GM10266 (cell line): ENCODE measurements around the gene C19orf12.

Experiments used
- DNase-seq: peaks from one replicate; pipeline ENCODE4 v3.0.0; 2012; ENCODE audit errors: extremely low spot score
- TF ChIP-seq, protein P1 (sequence below): IDR thresholded peaks from 2 replicates; pipeline ENCODE4 v1.5.1; 2012; ENCODE audit warnings: mild to moderate bottlenecking, low read depth; ENCODE audit not compliant: control insufficient read depth, insufficient read depth; ENCODE audit errors: missing control alignments

Gene C19orf12

DNA sequence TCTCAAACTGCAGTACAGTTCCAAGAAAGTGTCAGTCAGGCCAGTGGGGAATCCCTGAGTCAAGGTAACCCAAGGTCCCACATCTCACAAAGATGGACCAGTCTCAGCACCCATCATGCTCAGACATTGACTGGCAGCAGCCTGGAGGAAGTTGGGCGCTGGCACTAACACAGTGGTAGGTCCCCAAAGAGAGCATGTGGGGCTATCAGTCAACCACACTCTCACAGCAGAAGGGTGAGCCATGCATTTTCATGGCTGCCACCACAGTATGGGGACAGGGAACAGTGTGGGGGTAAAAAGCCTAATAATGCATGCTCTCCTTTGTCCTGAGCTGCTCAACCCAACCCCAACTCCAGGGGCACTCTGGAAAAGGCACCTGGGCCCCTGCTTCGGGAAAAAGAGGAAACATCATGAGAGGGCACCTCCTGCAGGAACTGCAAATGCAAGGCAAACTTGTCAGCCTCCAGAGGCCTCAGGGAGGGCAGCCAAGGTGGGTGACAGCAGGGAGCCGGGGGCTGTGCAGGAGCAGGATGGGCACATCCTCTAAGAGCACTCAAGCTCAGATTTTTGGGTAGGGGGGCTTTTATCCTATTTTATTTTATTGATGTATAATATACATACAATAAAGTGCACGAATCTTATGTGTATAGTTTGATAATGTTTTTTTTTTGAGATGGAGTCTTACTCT, 59.3 kb downstream of the C19orf12 start:
- TF ChIP-seq, protein P1, sequence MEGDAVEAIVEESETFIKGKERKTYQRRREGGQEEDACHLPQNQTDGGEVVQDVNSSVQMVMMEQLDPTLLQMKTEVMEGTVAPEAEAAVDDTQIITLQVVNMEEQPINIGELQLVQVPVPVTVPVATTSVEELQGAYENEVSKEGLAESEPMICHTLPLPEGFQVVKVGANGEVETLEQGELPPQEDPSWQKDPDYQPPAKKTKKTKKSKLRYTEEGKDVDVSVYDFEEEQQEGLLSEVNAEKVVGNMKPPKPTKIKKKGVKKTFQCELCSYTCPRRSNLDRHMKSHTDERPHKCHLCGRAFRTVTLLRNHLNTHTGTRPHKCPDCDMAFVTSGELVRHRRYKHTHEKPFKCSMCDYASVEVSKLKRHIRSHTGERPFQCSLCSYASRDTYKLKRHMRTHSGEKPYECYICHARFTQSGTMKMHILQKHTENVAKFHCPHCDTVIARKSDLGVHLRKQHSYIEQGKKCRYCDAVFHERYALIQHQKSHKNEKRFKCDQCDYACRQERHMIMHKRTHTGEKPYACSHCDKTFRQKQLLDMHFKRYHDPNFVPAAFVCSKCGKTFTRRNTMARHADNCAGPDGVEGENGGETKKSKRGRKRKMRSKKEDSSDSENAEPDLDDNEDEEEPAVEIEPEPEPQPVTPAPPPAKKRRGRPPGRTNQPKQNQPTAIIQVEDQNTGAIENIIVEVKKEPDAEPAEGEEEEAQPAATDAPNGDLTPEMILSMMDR = no peak
- DNase-seq = no peak

DNA sequence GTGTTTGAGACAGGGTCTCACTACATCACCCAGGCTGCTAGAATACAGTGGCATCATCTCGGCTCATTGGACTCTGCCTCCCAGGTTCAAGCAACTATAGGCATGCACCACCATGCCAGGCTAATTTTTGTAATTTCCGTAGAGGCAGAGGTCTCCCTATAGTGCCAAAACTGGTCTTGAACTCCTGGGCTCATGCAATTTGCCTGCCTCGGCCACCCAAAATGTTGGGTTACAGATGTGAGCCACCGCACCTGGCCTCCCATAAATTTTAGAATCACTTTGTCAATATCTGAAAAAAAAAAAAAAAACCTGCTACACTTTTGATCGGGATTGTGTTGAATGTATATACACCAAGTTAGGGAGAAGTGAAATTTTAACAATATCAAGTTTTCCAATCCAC, 61.7 kb downstream of the C19orf12 start:
- DNase-seq = no peak
- TF ChIP-seq, protein P1 = no peak

DNA sequence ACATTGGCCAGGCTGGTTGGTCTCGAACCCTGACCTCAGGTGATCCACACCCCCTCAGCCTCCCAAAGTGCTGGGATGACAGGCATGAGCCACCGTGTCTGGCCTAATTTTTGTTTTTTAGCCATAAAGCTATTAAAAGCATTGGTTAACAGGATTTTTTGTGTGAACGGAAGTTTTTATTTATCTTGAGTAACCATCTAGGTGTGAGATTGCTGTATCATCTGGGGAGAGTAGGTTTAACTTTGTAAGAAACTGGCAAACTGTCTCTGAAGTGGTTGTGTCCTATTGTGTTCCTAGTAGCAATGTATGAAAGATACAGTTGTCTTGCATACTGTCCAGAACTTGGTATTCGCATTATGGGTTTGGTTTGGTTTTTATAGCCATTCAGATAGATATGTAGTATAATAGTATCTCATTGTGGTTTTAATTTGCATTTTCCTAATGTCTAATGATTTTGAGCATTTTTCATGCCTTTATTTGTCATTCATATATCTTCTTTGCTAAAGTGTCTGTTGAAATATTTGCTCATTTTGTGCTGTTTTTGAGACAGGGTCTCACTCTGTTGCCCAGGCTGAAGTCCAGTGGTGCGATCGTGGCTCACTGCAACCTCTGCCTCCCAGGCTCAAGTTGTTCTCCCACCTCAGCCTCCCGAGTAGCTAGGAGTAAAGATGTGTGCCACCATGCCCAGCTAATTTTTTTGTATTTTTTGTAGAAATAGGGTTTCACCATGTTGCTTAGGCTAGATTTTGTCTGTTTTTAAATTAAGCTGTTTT, 63.3 kb downstream of the C19orf12 start:
- no peak for DNase-seq
- TF ChIP-seq, protein P1 = no peak

DNA sequence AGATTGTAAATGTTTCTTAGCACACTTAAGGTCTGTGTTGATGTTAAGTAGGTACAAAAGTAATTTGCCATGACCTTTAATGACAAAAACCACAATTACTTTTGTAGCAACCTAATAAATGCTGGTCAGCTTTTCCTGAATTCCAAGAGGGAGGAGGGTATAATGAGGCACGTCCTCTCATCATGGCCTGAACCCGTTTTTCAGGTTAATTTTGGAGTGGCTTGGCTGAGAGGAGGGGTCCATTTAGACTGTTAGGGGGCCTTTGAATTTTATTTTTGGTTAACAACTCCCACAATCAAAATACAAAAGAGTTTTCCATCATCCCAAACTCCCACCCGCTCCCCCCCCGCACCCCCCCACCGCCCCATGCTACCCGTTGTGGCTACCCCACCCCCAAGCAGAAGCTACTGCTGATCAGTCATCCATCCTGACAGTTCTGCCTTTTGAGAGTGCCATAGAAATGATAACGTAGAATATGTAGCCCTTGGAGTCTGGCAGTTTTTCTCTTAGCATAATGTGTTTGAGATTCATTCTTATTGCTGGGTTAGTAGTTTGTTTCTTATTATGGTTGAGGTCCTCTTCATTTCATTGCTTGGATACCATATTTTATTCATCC, 64.2 kb downstream of the C19orf12 start:
- no peak for DNase-seq
- TF ChIP-seq, protein P1 = no peak
